G401.6 (cell line): ENCODE data around the gene PCGF5.
A peak's percentile ranks its signal among the peaks of the same experiment; 100 is the strongest.
"Not testable (repeated sequence)": the region's sequence is repeated elsewhere in the genome, so short reads cannot be mapped to it uniquely, and the experiment has no call there.

Source experiments
- FAIRE-seq: peaks from 2 replicates; lab custom pipeline; 2012; peaks lifted over from hg19 to GRCh38; lab: Jason Lieb, UNC

The PCGF5 gene

DNA sequence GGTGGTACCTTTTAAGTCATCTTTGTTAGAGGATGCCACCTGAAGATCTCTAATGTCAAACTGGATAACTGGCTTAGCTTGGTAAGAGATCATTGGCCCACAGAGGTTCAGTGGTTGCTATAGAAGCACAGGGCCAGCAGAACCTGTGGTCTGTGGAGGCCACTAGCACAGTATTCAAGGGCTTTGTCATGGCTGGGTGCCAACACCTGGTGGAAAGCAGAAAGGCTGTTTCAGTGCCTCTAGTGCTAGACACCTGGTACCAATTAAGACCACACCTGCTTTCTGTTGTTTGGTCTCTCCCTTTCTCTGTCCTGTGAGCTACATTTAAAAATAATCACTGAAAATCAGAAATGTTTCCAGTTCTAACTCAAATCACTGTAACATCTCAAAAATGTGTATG lies 10.0 kb upstream of the PCGF5 start:
- no peak for FAIRE-seq

- no peak for FAIRE-seq
Observed at GRCh38 chr10:91211675-91212074, 8.8 kb upstream of the PCGF5 start.

GRCh38 chr10:91214911-91215310 lies 5.6 kb upstream of the PCGF5 start:
- no peak for FAIRE-seq

GRCh38 chr10:91215384-91215783 lies 5.1 kb upstream of the PCGF5 start:
- no peak for FAIRE-seq

DNA sequence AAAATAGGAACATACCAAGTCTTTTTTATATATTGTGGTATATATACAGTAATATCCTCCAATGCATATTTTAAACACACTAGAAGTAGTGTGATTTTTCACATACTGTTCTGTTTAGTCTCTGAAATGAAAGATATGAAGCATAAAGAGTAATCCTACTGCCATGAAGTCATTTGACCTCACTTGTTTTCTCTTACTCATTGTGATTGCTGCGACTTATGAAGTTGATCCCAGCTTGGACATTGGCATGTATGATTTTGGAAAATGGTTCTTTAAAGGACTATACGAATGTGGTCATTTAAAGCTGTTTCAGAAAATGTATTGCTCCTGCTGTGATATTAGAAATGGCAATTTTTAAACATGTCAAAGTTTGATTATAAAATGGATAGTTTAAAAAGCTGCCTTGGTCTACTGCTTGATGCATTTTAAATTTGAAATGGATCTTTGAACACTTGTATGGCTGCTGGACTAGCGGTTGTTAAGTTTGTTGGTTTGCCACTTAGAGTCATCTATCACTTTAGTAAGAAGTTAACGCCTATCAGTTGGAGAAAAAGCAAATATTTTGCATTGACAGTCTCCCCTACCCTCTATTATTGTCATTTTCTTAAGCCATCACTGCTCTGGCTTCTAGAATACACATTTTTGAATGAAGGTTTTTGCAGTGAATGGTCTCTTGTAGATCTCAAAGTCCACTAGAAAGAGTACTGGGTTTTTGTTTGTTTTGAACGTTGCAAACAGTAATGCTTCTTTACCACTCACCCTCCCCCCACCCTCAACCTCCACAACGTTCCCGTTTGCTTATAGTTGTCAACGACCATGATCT lies 881 bp upstream of the PCGF5 start:
- FAIRE-seq = no peak

GRCh38 chr10:91220954-91221675 lies 652 bp downstream of the PCGF5 start:
- FAIRE-seq = no peak

DNA sequence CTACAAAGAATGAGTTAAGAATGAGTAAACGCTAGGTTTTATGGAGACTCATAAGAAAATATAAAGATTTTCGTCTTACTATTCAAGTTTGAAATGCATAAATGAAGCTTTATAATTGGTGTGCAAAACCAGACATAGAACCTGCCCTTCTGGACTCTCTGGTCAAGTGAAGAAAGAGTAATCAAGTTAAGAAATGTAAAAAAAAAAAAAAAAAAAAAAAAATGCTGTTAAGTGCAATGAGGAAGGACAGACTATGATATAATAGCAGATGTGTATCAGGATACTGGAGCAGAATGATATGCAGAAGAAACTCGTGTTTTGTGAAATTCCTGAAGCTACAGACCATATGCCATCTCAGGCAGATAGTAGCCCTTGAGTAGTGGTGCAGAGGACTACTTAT lies 5.6 kb downstream of the PCGF5 start:
- FAIRE-seq = no peak

DNA sequence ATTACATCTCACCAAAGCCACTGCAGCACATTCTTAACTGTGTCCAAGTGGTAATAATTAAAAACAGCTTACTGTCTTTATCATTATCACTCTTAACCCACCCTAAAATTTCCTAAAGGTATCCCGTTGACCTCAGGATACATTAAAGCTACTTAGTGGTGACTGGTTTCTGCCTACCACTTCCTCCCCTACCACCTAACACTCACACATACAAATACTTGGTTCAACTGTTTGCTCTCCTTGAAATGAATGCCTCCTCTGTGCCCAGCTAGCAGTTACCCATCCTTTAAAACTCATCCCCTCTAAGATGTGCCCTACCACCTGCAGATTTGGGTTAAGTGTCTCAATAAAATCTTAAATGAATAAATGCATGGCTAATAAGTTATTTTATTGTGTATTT lies 7.1 kb downstream of the PCGF5 start:
- no peak for FAIRE-seq

DNA sequence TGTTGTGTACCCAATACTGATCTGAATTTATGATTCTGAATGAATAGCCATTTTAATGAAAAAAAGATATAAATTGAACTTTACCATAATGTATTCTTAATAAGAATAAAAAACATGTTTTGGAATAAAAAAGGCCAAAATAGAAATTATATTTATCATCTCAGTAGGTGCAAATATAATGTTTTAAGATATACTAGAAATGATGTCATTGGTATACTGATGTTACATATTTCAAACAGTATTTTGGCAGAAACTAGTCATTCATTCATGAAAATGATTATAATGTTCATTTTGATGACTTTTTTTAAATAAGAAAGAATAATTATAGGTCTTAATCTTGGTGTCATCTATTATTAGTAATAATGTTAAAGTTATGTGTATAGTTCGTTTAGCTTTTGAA lies 9.2 kb downstream of the PCGF5 start:
- FAIRE-seq = peak; percentile 33

GRCh38 chr10:91238191-91238590 lies 17.7 kb downstream of the PCGF5 start:
- FAIRE-seq = no peak

DNA sequence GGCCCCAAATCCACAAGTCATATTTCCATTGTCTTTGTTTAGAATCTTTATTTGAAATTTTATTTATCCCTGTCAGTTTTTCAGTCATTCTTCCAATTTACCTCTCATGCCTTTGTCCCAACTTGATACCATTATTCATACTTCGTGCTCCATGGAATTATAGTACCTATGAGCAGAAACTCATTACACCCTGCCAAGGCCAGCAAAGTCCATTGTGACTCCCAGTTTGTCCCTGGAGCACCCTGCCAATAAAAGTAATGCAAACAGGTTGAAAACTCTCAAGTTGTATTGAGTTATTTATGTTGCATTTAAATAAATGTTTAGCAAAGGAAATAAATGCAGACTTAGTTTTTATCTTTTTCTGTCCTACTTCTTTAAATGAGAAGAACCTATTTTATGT lies 19.3 kb downstream of the PCGF5 start:
- FAIRE-seq = no peak

- FAIRE-seq = no peak
Observed at GRCh38 chr10:91242940-91243339, 22.5 kb downstream of the PCGF5 start.

- FAIRE-seq = no peak
Observed at GRCh38 chr10:91247360-91248111, 27.1 kb downstream of the PCGF5 start.

DNA sequence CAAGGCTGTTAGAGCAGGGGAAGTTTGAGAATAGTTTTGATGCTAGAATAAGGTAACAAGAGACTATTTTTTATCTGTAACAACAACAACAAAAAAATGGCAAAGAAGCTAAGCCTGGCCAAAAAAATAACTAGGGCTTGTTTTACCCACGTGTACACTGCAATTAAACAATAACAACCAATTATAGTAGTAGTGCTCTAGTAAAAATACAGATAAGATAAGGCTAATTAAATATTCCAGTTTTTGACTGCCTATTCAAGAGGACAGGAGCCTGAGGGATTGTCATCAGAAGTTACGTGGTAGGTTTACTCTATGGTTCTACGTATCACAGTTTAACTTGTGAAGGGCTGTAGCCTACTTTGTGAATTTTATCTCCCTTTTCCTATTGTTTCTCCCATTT lies 29.2 kb downstream of the PCGF5 start:
- FAIRE-seq = no peak

- no peak for FAIRE-seq
Observed at GRCh38 chr10:91250341-91250740, 29.9 kb downstream of the PCGF5 start.

- FAIRE-seq = peak; percentile 91
Observed at GRCh38 chr10:91251430-91252056, 31.1 kb downstream of the PCGF5 start.

- no peak for FAIRE-seq
Observed at GRCh38 chr10:91253300-91253699, 32.8 kb downstream of the PCGF5 start.

DNA sequence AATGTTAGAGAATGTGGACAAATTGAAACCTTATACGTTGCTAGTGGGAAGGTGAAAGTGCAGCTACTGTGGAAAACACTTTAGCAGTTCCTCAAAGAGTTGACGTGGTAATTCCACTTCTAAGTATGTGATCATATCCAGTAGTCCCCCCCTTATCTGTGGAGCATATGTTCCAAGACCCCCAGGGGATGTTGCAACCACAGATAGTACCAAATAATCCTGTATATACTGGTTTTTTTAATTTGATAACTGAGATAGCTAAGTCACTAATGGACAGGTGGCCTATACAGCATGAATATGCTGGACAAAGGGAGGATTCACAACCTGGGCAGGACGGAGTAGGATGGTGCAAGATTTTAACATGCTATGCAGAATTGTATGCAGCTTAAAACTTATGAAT lies 36.8 kb downstream of the PCGF5 start:
- FAIRE-seq = no peak

GRCh38 chr10:91260417-91260816 lies 40.0 kb downstream of the PCGF5 start:
- FAIRE-seq = not testable (repeated sequence)

DNA sequence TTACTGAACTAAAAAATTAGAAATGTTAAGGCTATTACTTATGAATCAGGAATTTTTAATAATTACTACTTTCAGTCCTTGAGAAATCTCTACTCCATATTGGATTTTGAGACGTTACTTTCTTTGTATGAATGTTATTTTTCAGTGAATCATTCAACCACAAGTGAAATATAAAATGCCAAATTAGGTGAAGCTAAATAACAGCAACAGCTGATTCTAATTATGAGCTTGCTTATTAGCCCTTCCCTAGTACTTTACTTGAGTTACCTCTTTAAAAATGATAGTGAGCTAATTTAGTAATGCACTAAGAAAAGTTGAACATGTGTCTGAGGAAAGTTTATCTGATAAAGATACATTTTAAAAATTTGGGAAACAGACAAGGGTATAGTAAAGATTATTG lies 51.4 kb downstream of the PCGF5 start:
- no peak for FAIRE-seq

DNA sequence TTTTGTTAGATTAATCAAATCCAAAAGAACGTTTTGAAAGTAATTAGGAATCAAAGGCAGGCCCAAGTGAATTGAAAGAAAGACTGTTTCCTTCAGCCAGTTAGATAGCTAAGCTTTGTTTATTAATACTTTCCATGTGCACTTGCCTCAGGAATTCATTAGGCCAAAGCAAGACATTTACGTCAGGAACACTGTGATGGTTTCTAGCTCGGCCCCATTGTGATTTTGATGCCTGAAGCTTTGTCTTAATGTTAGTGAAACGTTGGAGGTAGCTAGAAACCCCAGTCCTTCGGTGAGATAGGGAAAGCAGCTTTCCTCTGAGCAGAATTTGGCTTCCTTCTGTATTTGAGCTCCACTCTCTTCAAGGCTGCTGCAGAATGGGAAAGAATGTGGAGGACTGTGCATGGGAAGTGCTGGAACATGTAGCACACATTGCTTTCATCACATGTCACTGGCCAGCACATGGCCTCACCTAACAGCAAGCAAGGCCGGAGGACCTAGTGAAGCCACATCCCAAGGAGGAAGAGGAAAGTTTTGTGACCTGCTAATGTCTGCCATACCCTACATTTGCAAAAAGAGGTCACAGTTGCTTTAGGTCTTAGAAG lies 64.1 kb downstream of the PCGF5 start:
- FAIRE-seq = no peak

- FAIRE-seq = no peak
Observed at GRCh38 chr10:91286572-91286971, 66.1 kb downstream of the PCGF5 start.
